GM12878 (cell line): Measurements from ENCODE around the gene CA5A.

Experiments used
- CHD2 ChIP-seq: IDR thresholded peaks from 2 replicates; pipeline ENCODE4 v1.6.1; 2011; ENCODE audit warnings: low read depth, low read length, improper control_type of control experiment, borderline replicate concordance
- CHD4 ChIP-seq: fragments of 200-600 bp; sonication (generic); IDR thresholded peaks from 2 replicates; pipeline ENCODE4 v1.6.1; 2016; ENCODE audit warnings: mild to moderate bottlenecking
- RELA ChIP-seq: fragments of 450-650 bp; IDR thresholded peaks from 2 replicates; pipeline ENCODE4 v1.8.0; 2014; ENCODE audit warnings: borderline replicate concordance; ENCODE audit not compliant: partially characterized antibody
- TF ChIP-seq, protein P1 (sequence below), 3 experiments: IDR thresholded peaks in 2 of 3; conservative IDR thresholded peaks in 1 of 3; 2 replicates each; pipeline ENCODE4 v1.5.1; 2011; ENCODE audit warnings: low read depth in 3 of 3, low read length in 3 of 3, mild to moderate bottlenecking in 3 of 3, control low read depth in 2 of 3, moderate library complexity in 2 of 3, inconsistent platforms in 1 of 3, mixed read lengths in 1 of 3; ENCODE audit not compliant: control insufficient read depth in 2 of 3, insufficient read depth in 1 of 3; ENCODE audit errors: extremely low read depth in 1 of 3

- TF ChIP-seq RELA, result no peak
- no peak for TF ChIP-seq CHD4
- TF ChIP-seq, protein P1, sequence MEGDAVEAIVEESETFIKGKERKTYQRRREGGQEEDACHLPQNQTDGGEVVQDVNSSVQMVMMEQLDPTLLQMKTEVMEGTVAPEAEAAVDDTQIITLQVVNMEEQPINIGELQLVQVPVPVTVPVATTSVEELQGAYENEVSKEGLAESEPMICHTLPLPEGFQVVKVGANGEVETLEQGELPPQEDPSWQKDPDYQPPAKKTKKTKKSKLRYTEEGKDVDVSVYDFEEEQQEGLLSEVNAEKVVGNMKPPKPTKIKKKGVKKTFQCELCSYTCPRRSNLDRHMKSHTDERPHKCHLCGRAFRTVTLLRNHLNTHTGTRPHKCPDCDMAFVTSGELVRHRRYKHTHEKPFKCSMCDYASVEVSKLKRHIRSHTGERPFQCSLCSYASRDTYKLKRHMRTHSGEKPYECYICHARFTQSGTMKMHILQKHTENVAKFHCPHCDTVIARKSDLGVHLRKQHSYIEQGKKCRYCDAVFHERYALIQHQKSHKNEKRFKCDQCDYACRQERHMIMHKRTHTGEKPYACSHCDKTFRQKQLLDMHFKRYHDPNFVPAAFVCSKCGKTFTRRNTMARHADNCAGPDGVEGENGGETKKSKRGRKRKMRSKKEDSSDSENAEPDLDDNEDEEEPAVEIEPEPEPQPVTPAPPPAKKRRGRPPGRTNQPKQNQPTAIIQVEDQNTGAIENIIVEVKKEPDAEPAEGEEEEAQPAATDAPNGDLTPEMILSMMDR (IDR thresholded peaks at IDR 0.05 in 2 of 3, conservative IDR thresholded peaks at IDR 0.05 in 1 of 3; ENCODE audit: control insufficient read depth in 2 of 3, extremely low read depth in 1 of 3, insufficient read depth in 1 of 3, low read depth in 3 of 3, low read length in 3 of 3), result no peak
- TF ChIP-seq CHD2, result no peak
Measured at GRCh38 chr16:87956098-87956364, 19.7 kb upstream of the CA5A start.
